ENCODE data around the gene TTC19.

- no peak for TF ChIP-seq CTCF (conservative IDR thresholded peaks at IDR 0.05; ENCODE audit: low read length)
- no peak for TF ChIP-seq EZH2phosphoT487 (IDR thresholded peaks at IDR 0.05; ENCODE audit: borderline replicate concordance)
Measured at GRCh38 chr17:16037636-16038035, 38.0 kb downstream of the TTC19 start.

Measured in Loucy (cell line).